Body of pancreas (tissue), 4 donors: ENCODE measurements around the gene PABPN1L.

Source experiments
- CTCF ChIP-seq, 7 experiments: fragments of 450-650 bp in 4 of 7; fragments of 200-600 bp in 3 of 7; sonication (generic) in 3 of 7; IDR thresholded peaks; one replicate each; pipeline ENCODE4 v1.5.1; 2016 to 2019; ENCODE audit warnings: antibody characterized with exemption in 7 of 7
- POLR2A ChIP-seq, 3 donors: fragments of 450-650 bp; IDR thresholded peaks; one replicate each; pipeline ENCODE4 v1.6.1; 2016; ENCODE audit warnings: antibody characterized with exemption in 3 of 3, mild to moderate bottlenecking in 2 of 3

GRCh38 chr16:88883117-88883895 lies 16.8 kb upstream of the PABPN1L start:
- TF ChIP-seq CTCF (IDR thresholded peaks at IDR 0.05) (no peak), POLR2A (IDR thresholded peaks at IDR 0.05) (no peak)
